Upper lobe of left lung (tissue), 6 donors: ENCODE measurements around the gene GMCL2. TPM values are rescaled to one million over a fixed set of nuclear protein-coding genes. Genes with fewer than 3 reads are reported as not detected.

Experiments used
- ATAC-seq, 2 donors: fragments of 200-7000 bp; cut with Tn5 transposase; one replicate each; pipeline ENCODE4 v1.9.1; 2022; ENCODE audit warnings: mild to moderate bottlenecking in 2 of 2, moderate library complexity in 2 of 2; ENCODE audit not compliant: low FRiP score in 2 of 2
- DNase-seq, 2 donors: peaks; one replicate each; pipeline ENCODE4 v3.0.0-alpha.2; 2019 to 2020
- H3K27ac ChIP-seq, 4 donors: fragments of 200-600 bp; sonication (generic); one replicate each; pipeline ENCODE4 v1.5.1; 2016 to 2019
- H3K27me3 ChIP-seq, 4 donors: fragments of 200-600 bp; sonication (generic); one replicate each; pipeline ENCODE4 v1.5.1; 2017 to 2019
- H3K36me3 ChIP-seq, 4 donors: fragments of 200-600 bp; sonication (generic); one replicate each; pipeline ENCODE4 v1.5.1; 2016 to 2019
- H3K4me1 ChIP-seq, 4 donors: fragments of 200-600 bp; sonication (generic); one replicate each; pipeline ENCODE4 v1.5.1; 2018 to 2019
- H3K4me3 ChIP-seq, 4 donors: fragments of 200-600 bp; sonication (generic); one replicate each; pipeline ENCODE4 v1.5.1; 2017 to 2019; ENCODE audit warnings: mild to moderate bottlenecking in 2 of 4, moderate library complexity in 1 of 4
- H3K9me3 ChIP-seq, 4 donors: fragments of 200-600 bp; sonication (generic); one replicate each; pipeline ENCODE4 v1.5.1; 2018 to 2019
- CTCF ChIP-seq, 6 experiments: fragments of 450-650 bp in 4 of 6; fragments of 200-600 bp in 2 of 6; sonication (generic) in 2 of 6; IDR thresholded peaks; one replicate each; pipeline ENCODE4 v1.5.1; 2016 to 2019; ENCODE audit warnings: antibody characterized with exemption in 6 of 6
- EP300 ChIP-seq, 4 donors: sonication (generic); formaldehyde crosslinking; IDR thresholded peaks; one replicate each; pipeline ENCODE4 v1.5.1; 2017; ENCODE audit warnings: antibody characterized with exemption in 4 of 4, control low read depth in 2 of 4
- POLR2A ChIP-seq, 4 donors: fragments of 450-650 bp; IDR thresholded peaks; one replicate each; pipeline ENCODE4 v1.5.1; 2016 to 2017; ENCODE audit warnings: antibody characterized with exemption in 4 of 4, mild to moderate bottlenecking in 2 of 4
- POLR2AphosphoS5 ChIP-seq, 2 donors: sonication (generic); formaldehyde crosslinking; IDR thresholded peaks; one replicate each; pipeline ENCODE4 v1.5.1; 2017; ENCODE audit warnings: antibody characterized with exemption in 2 of 2
- WGBS, 2 donors: methylation state at CpG; one replicate each; pipeline ENCODE4 v1.1.5; 2017 to 2018; 5-methylcytosine and 5-hydroxymethylcytosine counted together
- total RNA-seq, 6 donors: library from RNA; depleted of rRNA in 4 of 6; stranded (reverse); fragments of >200 nt in 4 of 6; gene quantifications; one replicate each; pipeline versions ENCODE4 v1.1.0 to v1.2.1, GENCODE V29; 2016 to 2021
- donor health status: DM: no; HTN: no; CAD: no; lungs with moderate emphysema.
- donor health status: DM: no; HTN: yes; CAD: no; lungs with severe emphysema.

The GMCL2 gene
- not detected for total RNA-seq

DNA sequence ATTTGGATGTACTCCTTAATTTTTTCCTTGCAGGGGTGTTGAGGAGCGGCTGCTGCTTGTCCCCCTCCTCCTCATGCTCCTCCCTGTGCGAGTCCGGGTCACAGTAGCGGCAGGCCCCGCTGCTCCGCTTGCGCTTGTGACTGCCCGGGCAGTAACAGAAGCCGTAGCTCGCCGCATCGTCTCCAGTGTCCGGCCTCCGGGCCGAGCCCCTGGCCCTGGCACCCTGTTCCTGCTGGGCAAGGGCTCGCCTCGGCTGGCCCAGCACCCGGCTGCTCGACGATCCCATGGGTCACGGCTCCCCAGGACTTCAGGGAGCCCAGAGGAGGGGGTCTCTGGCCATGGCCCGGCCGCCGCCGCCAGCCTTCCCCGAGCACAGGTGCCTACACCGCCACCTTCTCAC lies at the start of gene GMCL2:
GMCL2 (minus strand) TSS at position 358 of the 400 bp plus-strand sequence; CDS start at position 286, 72 bp downstream.
- Histone ChIP-seq H3K4me3 (no peak within 1 kb of the TSS), H3K4me1 (no peaks in the 10 kb centered on the region), H3K36me3 (no peaks in the 10 kb centered on the region), H3K27me3 (no peaks in the 10 kb centered on the region), H3K9me3 (no peaks in the 10 kb centered on the region), H3K27ac (no peak within 1 kb of the TSS)
- 87 to 90% methylated on average over 19 to 26 of the region's 27 CpGs for WGBS, 2 donors
- TF ChIP-seq EP300 (IDR thresholded peaks at IDR 0.05) (no peak), CTCF (IDR thresholded peaks at IDR 0.05) (no peak), POLR2A (IDR thresholded peaks at IDR 0.05) (no peak), POLR2AphosphoS5 (IDR thresholded peaks at IDR 0.05) (no peak)
- ATAC-seq (no peak), DNase-seq (peak in 1 of 2 donors; percentile 70)

DNA sequence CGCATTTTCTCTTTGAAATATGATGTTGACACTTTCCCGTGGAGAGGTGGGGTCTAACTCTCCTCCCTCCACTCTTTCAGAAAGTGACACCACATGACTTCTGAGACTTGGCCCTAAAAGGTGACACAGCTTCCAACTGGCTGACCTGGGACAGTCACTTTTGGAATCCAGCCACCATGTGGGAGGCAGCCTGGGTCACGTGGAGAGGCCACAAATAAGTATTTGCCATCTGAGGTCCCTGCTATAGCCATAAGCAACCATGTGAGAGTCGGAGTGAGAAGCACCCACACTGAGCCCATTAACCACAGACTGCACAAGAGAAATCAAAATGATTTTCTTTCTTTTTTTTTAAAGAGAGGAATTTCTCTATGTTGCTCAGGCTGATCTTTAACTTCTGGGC lies 49.5 kb upstream of the GMCL2 start:
- WGBS, 2 donors = 37 to 40% methylated on average over 4 of the region's 4 CpGs
- Histone ChIP-seq H3K4me1 (peaks cover 53 to 85% (median 62%) of the 10 kb centered on the region in 4 donors), H3K36me3 (no peaks in the 10 kb centered on the region), H3K9me3 (no peaks in the 10 kb centered on the region), H3K4me3 (no peak overlapping the region), H3K27me3 (no peaks in the 10 kb centered on the region), H3K27ac (peak overlapping the region in 3 of 4 donors; percentile 18 to 91 (median 82))
- DNase-seq (peak in 1 of 2 donors; percentile 70), ATAC-seq (peak in 1 of 2 donors; percentile 1)
- no peak for TF ChIP-seq POLR2A (IDR thresholded peaks at IDR 0.05)
- no peak for TF ChIP-seq CTCF (IDR thresholded peaks at IDR 0.05)
- TF ChIP-seq EP300 (IDR thresholded peaks at IDR 0.05) = no peak
- peak in 1 of 2 donors; percentile 22 for TF ChIP-seq POLR2AphosphoS5 (IDR thresholded peaks at IDR 0.05)

DNA sequence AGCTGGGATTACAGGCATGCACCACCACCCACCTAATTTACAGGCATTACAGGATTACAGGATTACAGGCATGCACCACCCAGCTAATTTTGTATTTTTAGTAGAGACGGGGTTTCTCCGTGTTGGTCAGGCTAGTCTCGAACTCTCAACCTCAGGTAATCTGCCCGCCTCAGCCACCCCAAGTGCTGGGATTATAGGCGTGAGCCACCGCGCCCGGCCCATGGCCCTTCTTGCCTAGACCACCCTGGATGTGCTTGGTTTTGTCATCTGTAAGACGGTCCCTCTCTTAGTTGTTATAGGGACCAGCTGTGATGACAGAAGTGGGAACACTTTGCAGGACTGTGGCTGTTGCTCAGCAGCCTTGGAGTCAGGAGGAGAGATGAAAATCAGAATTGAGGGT lies 49.0 kb upstream of the GMCL2 start:
- peak overlapping the region in 1 of 4 donors; percentile 18 for H3K27ac ChIP-seq
- DNase-seq = no peak

GRCh38 chr5:178235588-178235974 lies 48.4 kb upstream of the GMCL2 start:
- Histone ChIP-seq H3K36me3 (peaks cover 0 to 5% (median 2%) of the 10 kb centered on the region in 4 donors), H3K27me3 (no peaks in the 10 kb centered on the region), H3K9me3 (no peaks in the 10 kb centered on the region), H3K4me3 (no peak overlapping the region), H3K4me1 (peaks cover 53 to 86% (median 66%) of the 10 kb centered on the region in 4 donors), H3K27ac (no peak overlapping the region)
- DNase-seq = no peak
- ATAC-seq = no peak
- TF ChIP-seq POLR2A (IDR thresholded peaks at IDR 0.05) = no peak
- no peak for TF ChIP-seq CTCF (IDR thresholded peaks at IDR 0.05)
- TF ChIP-seq EP300 (IDR thresholded peaks at IDR 0.05) = no peak
- no peak for TF ChIP-seq POLR2AphosphoS5 (IDR thresholded peaks at IDR 0.05)
- 83 to 88% methylated on average over 2 to 3 of the region's 3 CpGs for WGBS, 2 donors

More for the DNA sequence above, 49.0 kb upstream of the GMCL2 start:
- H3K4me1 ChIP-seq = peaks cover 53 to 86% (median 63%) of the 10 kb centered on the region in 4 donors
- TF ChIP-seq POLR2A (IDR thresholded peaks at IDR 0.05) (no peak), CTCF (IDR thresholded peaks at IDR 0.05) (no peak), POLR2AphosphoS5 (IDR thresholded peaks at IDR 0.05) (no peak), EP300 (IDR thresholded peaks at IDR 0.05) (no peak)
- no peaks in the 10 kb centered on the region for H3K9me3 ChIP-seq
- WGBS, 2 donors = 81 to 94% methylated on average over 9 of the region's 9 CpGs
- no peak for ATAC-seq
- no peak overlapping the region for H3K4me3 ChIP-seq
- peaks cover 0 to 3% (median under 1%) of the 10 kb centered on the region in 4 donors for H3K36me3 ChIP-seq
- H3K27me3 ChIP-seq = no peaks in the 10 kb centered on the region
